Suprapubic skin (tissue), 3 donors: ENCODE data around the gene FLNB.

Source experiments
- CTCF ChIP-seq, 2 donors: fragments of 200-600 bp in 1 of 2; fragments of 450-650 bp in 1 of 2; sonication (generic) in 1 of 2; IDR thresholded peaks; one replicate each; pipeline ENCODE4 v1.5.1; 2016 to 2019; ENCODE audit warnings: antibody characterized with exemption in 2 of 2, mild to moderate bottlenecking in 1 of 2, moderate library complexity in 1 of 2
- EP300 ChIP-seq: sonication (generic); formaldehyde crosslinking; IDR thresholded peaks from one replicate; pipeline ENCODE4 v1.6.1; 2017; ENCODE audit warnings: antibody characterized with exemption
- POLR2A ChIP-seq, 2 donors: fragments of 450-650 bp; IDR thresholded peaks; one replicate each; pipeline ENCODE4 v1.6.1; 2017; ENCODE audit warnings: antibody characterized with exemption in 2 of 2, mild to moderate bottlenecking in 2 of 2, moderate library complexity in 2 of 2

DNA sequence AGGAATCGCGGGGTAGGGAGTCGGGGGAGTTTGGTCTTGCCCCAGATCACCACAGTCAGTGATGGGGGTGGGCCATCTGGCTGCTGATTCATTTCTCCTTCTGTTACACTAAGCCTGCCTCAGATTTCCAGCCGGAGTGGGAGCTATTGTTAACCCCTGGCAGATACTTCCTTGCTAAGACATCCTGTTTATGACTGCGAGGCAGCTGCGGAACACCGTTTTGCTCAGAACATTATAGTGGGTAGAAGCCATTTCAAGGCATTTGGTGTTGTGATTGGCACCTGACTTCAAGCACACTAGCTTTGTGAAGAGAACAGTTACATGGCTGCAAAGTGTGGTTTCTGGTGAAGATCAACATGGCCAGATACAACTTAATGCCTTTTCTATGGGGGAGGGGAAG lies 73.8 kb downstream of the FLNB start:
- TF ChIP-seq POLR2A (IDR thresholded peaks at IDR 0.05) (no peak), CTCF (IDR thresholded peaks at IDR 0.05) (no peak), EP300 (no peak)
